ENCODE measurements around the gene AP2M1. TPM values are rescaled to one million over a fixed set of nuclear protein-coding genes. Genes with fewer than 3 reads are reported as not detected.

Gene AP2M1
- polyA plus RNA-seq, 1 donor (not counting 4 experiments of a cell fraction or from before 2014, with no cell fraction given) = 431 TPM

DNA sequence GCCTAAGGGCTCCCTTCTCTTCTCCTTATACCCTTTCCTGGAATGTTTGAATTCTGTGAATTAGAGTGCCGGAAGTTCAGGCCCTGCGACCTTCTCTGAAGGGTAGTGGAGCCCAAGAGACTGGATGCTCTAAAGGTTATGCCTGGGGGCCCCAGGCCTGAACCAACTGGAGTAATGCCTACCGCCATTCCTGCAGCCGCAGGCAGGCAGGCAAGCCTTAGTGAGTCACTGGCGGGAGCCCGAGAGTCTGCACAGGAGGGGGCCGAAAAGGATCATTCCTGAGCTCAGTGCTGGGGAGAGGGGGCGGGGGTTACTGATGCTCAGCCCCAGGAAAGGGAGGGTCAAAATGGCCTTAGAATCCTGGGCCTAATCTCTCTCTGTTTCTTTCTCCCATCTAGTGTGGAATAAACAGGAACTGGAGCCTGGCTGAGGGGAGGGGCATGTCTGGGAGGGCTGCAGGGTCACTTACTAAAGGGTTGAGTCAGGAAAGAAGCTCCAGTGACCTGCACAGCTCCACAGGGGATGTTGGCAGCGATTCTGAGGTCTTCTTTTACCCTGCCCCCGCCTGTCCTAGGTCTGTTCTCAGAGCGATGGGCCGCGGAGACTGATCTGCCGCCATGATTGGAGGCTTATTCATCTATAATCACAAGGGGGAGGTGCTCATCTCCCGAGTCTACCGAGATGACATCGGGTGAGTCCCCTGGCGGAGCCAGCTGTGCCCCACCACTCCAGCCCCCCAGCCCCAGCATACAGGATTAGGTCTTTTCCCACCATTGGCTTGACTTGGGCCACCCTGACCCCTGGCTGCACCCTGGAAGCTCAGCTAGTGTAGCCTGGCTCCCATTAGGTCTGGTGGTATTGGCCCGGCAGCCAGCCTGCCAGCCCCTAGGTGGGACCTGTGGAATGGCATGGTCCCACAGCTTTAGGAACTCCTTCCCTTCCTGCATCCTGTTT is 2.0 kb downstream of the AP2M1 start:
- no peaks in the 10 kb centered on the region for H3K9me1 ChIP-seq (ENCODE audit: control insufficient read depth, extremely low read depth, insufficient read depth, low read length)
- peak overlapping the region; percentile 80 for H3K27ac ChIP-seq (ENCODE audit: control insufficient read depth, insufficient read depth, low read length)
- no peaks in the 10 kb centered on the region for H4K20me1 ChIP-seq (ENCODE audit: control insufficient read depth, extremely low read depth, insufficient read depth, low read length)
- H3K9ac ChIP-seq (ENCODE audit: control insufficient read depth, extremely low read depth, insufficient read depth, low read length) = peak overlapping the region; percentile 91
- no peak for DNase-seq (ENCODE audit: low read depth, low spot score)
- H3K4me2 ChIP-seq (ENCODE audit: control insufficient read depth, extremely low read depth, insufficient read depth, low read depth, low read length) = peak overlapping the region; percentile 98
- peaks cover 44% of the 10 kb centered on the region for H3K79me2 ChIP-seq (ENCODE audit: control insufficient read depth, insufficient read depth, low read length)
- H3K4me1 ChIP-seq (ENCODE audit: control insufficient read depth, extremely low read depth, insufficient read depth, low read length) = peaks cover 29% of the 10 kb centered on the region
- dilution Hi-C loops (cut with MboI; ENCODE audit: extremely low pct_ligation_motif_present, low sequenced_read_pairs) = no loop called here
- no peaks in the 10 kb centered on the region for H3K9me3 ChIP-seq (ENCODE audit: control insufficient read depth, low read depth, low read length)
- H2AFZ ChIP-seq (ENCODE audit: control insufficient read depth, low read length) = no peak overlapping the region
- H3K27me3 ChIP-seq (ENCODE audit: control insufficient read depth, extremely low read depth, insufficient read depth, low read length) = no peaks in the 10 kb centered on the region
- H3K4me3 ChIP-seq (ENCODE audit: control insufficient read depth in 2 of 3, extremely low read depth in 1 of 3, insufficient read depth in 2 of 3, low read depth in 1 of 3, low read length in 3 of 3) = peak overlapping the region; percentile 73 to 91 (median 91)
- TF ChIP-seq, protein P1, sequence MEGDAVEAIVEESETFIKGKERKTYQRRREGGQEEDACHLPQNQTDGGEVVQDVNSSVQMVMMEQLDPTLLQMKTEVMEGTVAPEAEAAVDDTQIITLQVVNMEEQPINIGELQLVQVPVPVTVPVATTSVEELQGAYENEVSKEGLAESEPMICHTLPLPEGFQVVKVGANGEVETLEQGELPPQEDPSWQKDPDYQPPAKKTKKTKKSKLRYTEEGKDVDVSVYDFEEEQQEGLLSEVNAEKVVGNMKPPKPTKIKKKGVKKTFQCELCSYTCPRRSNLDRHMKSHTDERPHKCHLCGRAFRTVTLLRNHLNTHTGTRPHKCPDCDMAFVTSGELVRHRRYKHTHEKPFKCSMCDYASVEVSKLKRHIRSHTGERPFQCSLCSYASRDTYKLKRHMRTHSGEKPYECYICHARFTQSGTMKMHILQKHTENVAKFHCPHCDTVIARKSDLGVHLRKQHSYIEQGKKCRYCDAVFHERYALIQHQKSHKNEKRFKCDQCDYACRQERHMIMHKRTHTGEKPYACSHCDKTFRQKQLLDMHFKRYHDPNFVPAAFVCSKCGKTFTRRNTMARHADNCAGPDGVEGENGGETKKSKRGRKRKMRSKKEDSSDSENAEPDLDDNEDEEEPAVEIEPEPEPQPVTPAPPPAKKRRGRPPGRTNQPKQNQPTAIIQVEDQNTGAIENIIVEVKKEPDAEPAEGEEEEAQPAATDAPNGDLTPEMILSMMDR (optimal IDR thresholded peaks at IDR 0.05 in 1 of 3, IDR thresholded peaks at IDR 0.05 in 1 of 3, conservative IDR thresholded peaks at IDR 0.05 in 1 of 3; ENCODE audit: extremely low read depth in 1 of 3, insufficient read depth in 2 of 3, low read length in 3 of 3) = no peak
- no peak for TF ChIP-seq EZH2 (IDR thresholded peaks at IDR 0.05; ENCODE audit: low read length)
- H3K36me3 ChIP-seq (ENCODE audit: control insufficient read depth in 2 of 2, extremely low read depth in 1 of 2, insufficient read depth in 2 of 2, low read length in 2 of 2) = peaks cover 41 to 50% of the 10 kb centered on the region in 2 experiments
- FAIRE-seq = no peak

DNA sequence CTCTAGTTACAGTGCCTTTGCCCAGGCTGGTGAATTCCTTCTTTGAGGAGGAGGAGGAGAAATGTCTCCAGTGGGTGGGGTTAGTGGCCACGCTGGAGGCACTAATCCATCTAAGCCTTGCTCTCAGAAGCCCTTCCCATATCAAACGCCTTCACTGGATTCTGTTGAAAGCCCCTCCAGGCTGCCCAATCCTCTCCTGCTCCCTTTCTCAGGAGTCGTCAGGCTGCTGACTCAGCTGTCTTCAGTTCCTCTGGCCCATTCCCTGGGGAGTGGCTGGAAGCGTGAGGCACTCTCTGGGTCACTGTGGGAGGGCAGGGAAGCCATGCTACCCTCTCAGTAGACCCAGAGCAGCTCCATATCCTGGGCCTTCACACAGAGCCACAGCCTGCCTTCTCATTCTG is 2.7 kb downstream of the AP2M1 start:
- Histone ChIP-seq H3K4me3 (ENCODE audit: control insufficient read depth in 2 of 3, extremely low read depth in 1 of 3, insufficient read depth in 2 of 3, low read depth in 1 of 3, low read length in 3 of 3) (peak overlapping the region in 2 of 3 experiments; percentile 21 to 91), H3K4me2 (ENCODE audit: control insufficient read depth, extremely low read depth, insufficient read depth, low read depth, low read length) (peak overlapping the region; percentile 98), H3K79me2 (ENCODE audit: control insufficient read depth, insufficient read depth, low read length) (peaks cover 44% of the 10 kb centered on the region), H3K27me3 (ENCODE audit: control insufficient read depth, extremely low read depth, insufficient read depth, low read length) (no peaks in the 10 kb centered on the region), H3K9me1 (ENCODE audit: control insufficient read depth, extremely low read depth, insufficient read depth, low read length) (no peaks in the 10 kb centered on the region), H3K9me3 (ENCODE audit: control insufficient read depth, low read depth, low read length) (no peaks in the 10 kb centered on the region), H4K20me1 (ENCODE audit: control insufficient read depth, extremely low read depth, insufficient read depth, low read length) (no peaks in the 10 kb centered on the region), H3K4me1 (ENCODE audit: control insufficient read depth, extremely low read depth, insufficient read depth, low read length) (peaks cover 29% of the 10 kb centered on the region), H3K36me3 (ENCODE audit: control insufficient read depth in 2 of 2, extremely low read depth in 1 of 2, insufficient read depth in 2 of 2, low read length in 2 of 2) (peaks cover 46 to 51% of the 10 kb centered on the region in 2 experiments), H3K27ac (ENCODE audit: control insufficient read depth, insufficient read depth, low read length) (no peak overlapping the region), H3K9ac (ENCODE audit: control insufficient read depth, extremely low read depth, insufficient read depth, low read length) (peak overlapping the region; percentile 19), H2AFZ (ENCODE audit: control insufficient read depth, low read length) (no peak overlapping the region)
- DNase-seq (ENCODE audit: low read depth, low spot score) (no peak), FAIRE-seq (no peak)
- TF ChIP-seq, protein P1 (optimal IDR thresholded peaks at IDR 0.05 in 1 of 3, IDR thresholded peaks at IDR 0.05 in 1 of 3, conservative IDR thresholded peaks at IDR 0.05 in 1 of 3; ENCODE audit: extremely low read depth in 1 of 3, insufficient read depth in 2 of 3, low read length in 3 of 3) = no peak
- TF ChIP-seq EZH2 (IDR thresholded peaks at IDR 0.05; ENCODE audit: low read length) = no peak
- dilution Hi-C loops (cut with MboI; ENCODE audit: extremely low pct_ligation_motif_present, low sequenced_read_pairs) = no loop called here
